HepG2 (cell line): Measurements from ENCODE around the gene CCDC142. TPM values are rescaled to one million over a fixed set of nuclear protein-coding genes. Genes with fewer than 3 reads are reported as not detected.
A peak's percentile ranks its signal among the peaks of the same experiment; 100 is the strongest.

ENCODE experiments used
- CBFB ChIP-seq: sonication (generic); formaldehyde crosslinking; IDR thresholded peaks from 2 replicates; pipeline ENCODE4 v1.4.0; 2020; ENCODE audit warnings: missing genetic modification reagents
- DZIP1 ChIP-seq: sonication (generic); formaldehyde crosslinking; IDR thresholded peaks from 2 replicates; pipeline ENCODE4 v1.5.0; 2020; ENCODE audit warnings: mild to moderate bottlenecking, missing genetic modification reagents
- ETV6 ChIP-seq: sonication (generic); formaldehyde crosslinking; conservative IDR thresholded peaks from 2 replicates; pipeline ENCODE4 v1.4.0; 2020; ENCODE audit warnings: missing genetic modification reagents
- MIER3 ChIP-seq: IDR thresholded peaks from 2 replicates; pipeline ENCODE4 v1.6.1; 2016; ENCODE audit warnings: missing compliant biosample characterization, borderline replicate concordance
- MTF2 ChIP-seq: sonication (generic); formaldehyde crosslinking; IDR thresholded peaks from 2 replicates; pipeline ENCODE4 v1.5.0; 2020; ENCODE audit warnings: missing genetic modification reagents, borderline replicate concordance
- MXD4 ChIP-seq: IDR thresholded peaks from 2 replicates; pipeline ENCODE4 v1.6.1; 2016; ENCODE audit warnings: mild to moderate bottlenecking, missing biosample characterization, missing genetic modification reagents
- NR2F1 ChIP-seq, 2 experiments: fragments of 450-650 bp in 1 of 2; formaldehyde crosslinking in 1 of 2; IDR thresholded peaks; 2 replicates each; pipeline versions ENCODE4 v1.5.0 to v1.6.1; 2016 to 2020; ENCODE audit warnings: mild to moderate bottlenecking in 1 of 2, missing compliant biosample characterization in 1 of 2, missing genetic modification reagents in 1 of 2, moderate library complexity in 1 of 2
- REPIN1 ChIP-seq: sonication (generic); formaldehyde crosslinking; IDR thresholded peaks from 2 replicates; pipeline ENCODE4 v1.8.0; 2022; ENCODE audit warnings: missing genetic modification reagents, low read depth, mild to moderate bottlenecking, borderline replicate concordance
- THAP8 ChIP-seq: sonication (generic); formaldehyde crosslinking; IDR thresholded peaks from 2 replicates; pipeline ENCODE4 v1.5.1; 2020; ENCODE audit warnings: missing genetic modification reagents, mild to moderate bottlenecking, borderline replicate concordance
- ZBED4 ChIP-seq: sonication (generic); formaldehyde crosslinking; IDR thresholded peaks from 2 replicates; pipeline ENCODE4 v1.4.0; 2020; ENCODE audit warnings: missing genetic modification reagents, borderline replicate concordance
- ZBTB1 ChIP-seq: sonication (generic); formaldehyde crosslinking; IDR thresholded peaks from 2 replicates; pipeline ENCODE4 v1.4.0; 2020; ENCODE audit warnings: missing genetic modification reagents, borderline replicate concordance
- ZBTB37 ChIP-seq: sonication (generic); formaldehyde crosslinking; IDR thresholded peaks from 2 replicates; pipeline ENCODE4 v1.4.0; 2020; ENCODE audit warnings: mild to moderate bottlenecking, missing genetic modification reagents
- ZBTB44 ChIP-seq: sonication (generic); formaldehyde crosslinking; IDR thresholded peaks from 2 replicates; pipeline ENCODE4 v1.4.0; 2020; ENCODE audit warnings: missing genetic modification reagents
- ZNF256 ChIP-seq: sonication (generic); formaldehyde crosslinking; conservative IDR thresholded peaks from 2 replicates; pipeline ENCODE4 v1.4.0; 2020; ENCODE audit warnings: missing genetic modification reagents
- ZNF446 ChIP-seq: sonication (generic); formaldehyde crosslinking; IDR thresholded peaks from 2 replicates; pipeline ENCODE4 v1.5.0; 2020; ENCODE audit warnings: mild to moderate bottlenecking, missing genetic modification reagents
- ZSCAN21 ChIP-seq: sonication (generic); formaldehyde crosslinking; IDR thresholded peaks from 2 replicates; pipeline ENCODE4 v1.8.0; 2022; ENCODE audit warnings: mild to moderate bottlenecking, missing genetic modification reagents, moderate library complexity, borderline replicate concordance
- polyA plus RNA-seq, 8 experiments: library from polyadenylated mRNA; depleted of rRNA in 3 of 8; stranded (reverse) in 7 of 8; unstranded in 1 of 8; fragments of >200 nt; fragmentation: Illumina TruSeq in 4 of 8; extraction: Trizol in 4 of 8; gene quantifications; 2 replicates each; pipeline versions ENCODE4 v1.2.1 to v1.2.3, GENCODE V29; 2011 to 2016; ENCODE audit warnings: low read depth in 4 of 8, missing spikeins in 1 of 8, mixed read lengths in 1 of 8; ENCODE audit not compliant: insufficient read depth in 1 of 8
- total RNA-seq, 5 experiments: library from RNA; depleted of rRNA; stranded (reverse); fragments of >200 nt; fragmentation: Illumina TruSeq; extraction: Trizol; gene quantifications; 2 replicates each; pipeline ENCODE4 v1.2.3, GENCODE V29; 2016; ENCODE audit warnings: low read depth in 1 of 5

CCDC142 gene
- total and polyA plus RNA-seq, 2 of the 13 experiments (the other 11 are each of a cell fraction or from before 2014, with no cell fraction given), result 14.7 to 30.4 TPM

- TF ChIP-seq DZIP1 (CRISPR knock-in tag) (no peak), MTF2 (CRISPR knock-in tag) (0 out of 2 replicates have a peak, but pooled peaks have one; percentile 18), ZNF446 (CRISPR knock-in tag) (no peak), ZBTB1 (CRISPR knock-in tag) (no peak), ZBTB44 (CRISPR knock-in tag) (no peak), MXD4 (CRISPR knock-in tag) (no peak), ZSCAN21 (CRISPR knock-in tag) (no peak), ZNF256 (CRISPR knock-in tag) (no peak), NR2F1 (CRISPR knock-in tag; IDR thresholded peaks at IDR 0.05) (peak; percentile 72 to 75; a peak in 3 of 4 replicates), REPIN1 (no peak; the same call in 1 of the 2 replicates), CBFB (CRISPR knock-in tag) (no peak), THAP8 (CRISPR knock-in tag) (no peak), ZBED4 (CRISPR knock-in tag) (peak; percentile 65; the same call in 1 of the 2 replicates), ZBTB37 (no peak), ETV6 (CRISPR knock-in tag) (no peak), MIER3 (CRISPR knock-in tag) (peak; percentile 21; the same call in 1 of the 2 replicates)
Measured at GRCh38 chr2:74512744-74513604, 30.2 kb upstream of the CCDC142 start (continued).
